ENCODE measurements around the gene PLXDC2.

PLXDC2 gene

DNA sequence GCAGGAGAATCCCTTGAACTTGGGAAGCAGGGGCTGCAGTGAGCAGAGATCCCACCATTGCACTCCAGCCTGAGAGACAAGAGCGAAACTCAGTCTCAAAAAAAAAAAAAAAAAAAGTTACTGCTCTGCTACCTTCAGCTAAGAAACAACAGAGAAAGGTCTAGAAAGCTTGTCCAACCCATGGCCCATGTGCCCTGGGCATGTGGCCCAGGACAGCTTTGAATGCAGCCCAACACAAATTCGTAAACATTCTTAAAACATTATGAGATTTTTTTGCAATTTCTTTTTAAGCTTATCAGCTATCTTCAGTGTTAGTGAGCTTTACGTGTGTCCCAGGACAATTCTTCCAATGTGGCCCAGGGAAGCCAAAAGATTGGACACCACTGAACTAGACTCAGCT, 22.9 kb downstream of the PLXDC2 start (continued):
- TF ChIP-seq, protein P1, sequence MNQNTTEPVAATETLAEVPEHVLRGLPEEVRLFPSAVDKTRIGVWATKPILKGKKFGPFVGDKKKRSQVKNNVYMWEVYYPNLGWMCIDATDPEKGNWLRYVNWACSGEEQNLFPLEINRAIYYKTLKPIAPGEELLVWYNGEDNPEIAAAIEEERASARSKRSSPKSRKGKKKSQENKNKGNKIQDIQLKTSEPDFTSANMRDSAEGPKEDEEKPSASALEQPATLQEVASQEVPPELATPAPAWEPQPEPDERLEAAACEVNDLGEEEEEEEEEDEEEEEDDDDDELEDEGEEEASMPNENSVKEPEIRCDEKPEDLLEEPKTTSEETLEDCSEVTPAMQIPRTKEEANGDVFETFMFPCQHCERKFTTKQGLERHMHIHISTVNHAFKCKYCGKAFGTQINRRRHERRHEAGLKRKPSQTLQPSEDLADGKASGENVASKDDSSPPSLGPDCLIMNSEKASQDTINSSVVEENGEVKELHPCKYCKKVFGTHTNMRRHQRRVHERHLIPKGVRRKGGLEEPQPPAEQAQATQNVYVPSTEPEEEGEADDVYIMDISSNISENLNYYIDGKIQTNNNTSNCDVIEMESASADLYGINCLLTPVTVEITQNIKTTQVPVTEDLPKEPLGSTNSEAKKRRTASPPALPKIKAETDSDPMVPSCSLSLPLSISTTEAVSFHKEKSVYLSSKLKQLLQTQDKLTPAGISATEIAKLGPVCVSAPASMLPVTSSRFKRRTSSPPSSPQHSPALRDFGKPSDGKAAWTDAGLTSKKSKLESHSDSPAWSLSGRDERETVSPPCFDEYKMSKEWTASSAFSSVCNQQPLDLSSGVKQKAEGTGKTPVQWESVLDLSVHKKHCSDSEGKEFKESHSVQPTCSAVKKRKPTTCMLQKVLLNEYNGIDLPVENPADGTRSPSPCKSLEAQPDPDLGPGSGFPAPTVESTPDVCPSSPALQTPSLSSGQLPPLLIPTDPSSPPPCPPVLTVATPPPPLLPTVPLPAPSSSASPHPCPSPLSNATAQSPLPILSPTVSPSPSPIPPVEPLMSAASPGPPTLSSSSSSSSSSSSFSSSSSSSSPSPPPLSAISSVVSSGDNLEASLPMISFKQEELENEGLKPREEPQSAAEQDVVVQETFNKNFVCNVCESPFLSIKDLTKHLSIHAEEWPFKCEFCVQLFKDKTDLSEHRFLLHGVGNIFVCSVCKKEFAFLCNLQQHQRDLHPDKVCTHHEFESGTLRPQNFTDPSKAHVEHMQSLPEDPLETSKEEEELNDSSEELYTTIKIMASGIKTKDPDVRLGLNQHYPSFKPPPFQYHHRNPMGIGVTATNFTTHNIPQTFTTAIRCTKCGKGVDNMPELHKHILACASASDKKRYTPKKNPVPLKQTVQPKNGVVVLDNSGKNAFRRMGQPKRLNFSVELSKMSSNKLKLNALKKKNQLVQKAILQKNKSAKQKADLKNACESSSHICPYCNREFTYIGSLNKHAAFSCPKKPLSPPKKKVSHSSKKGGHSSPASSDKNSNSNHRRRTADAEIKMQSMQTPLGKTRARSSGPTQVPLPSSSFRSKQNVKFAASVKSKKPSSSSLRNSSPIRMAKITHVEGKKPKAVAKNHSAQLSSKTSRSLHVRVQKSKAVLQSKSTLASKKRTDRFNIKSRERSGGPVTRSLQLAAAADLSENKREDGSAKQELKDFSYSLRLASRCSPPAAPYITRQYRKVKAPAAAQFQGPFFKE (tag by site-specific recombination; IDR thresholded peaks at IDR 0.05; ENCODE audit: borderline replicate concordance), result no peak
- TF ChIP-seq, protein P2, sequence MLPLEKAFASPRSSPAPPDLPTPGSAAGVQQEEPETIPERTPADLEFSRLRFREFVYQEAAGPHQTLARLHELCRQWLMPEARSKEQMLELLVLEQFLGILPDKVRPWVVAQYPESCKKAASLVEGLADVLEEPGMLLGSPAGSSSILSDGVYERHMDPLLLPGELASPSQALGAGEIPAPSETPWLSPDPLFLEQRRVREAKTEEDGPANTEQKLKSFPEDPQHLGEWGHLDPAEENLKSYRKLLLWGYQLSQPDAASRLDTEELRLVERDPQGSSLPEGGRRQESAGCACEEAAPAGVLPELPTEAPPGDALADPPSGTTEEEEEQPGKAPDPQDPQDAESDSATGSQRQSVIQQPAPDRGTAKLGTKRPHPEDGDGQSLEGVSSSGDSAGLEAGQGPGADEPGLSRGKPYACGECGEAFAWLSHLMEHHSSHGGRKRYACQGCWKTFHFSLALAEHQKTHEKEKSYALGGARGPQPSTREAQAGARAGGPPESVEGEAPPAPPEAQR (tag by site-specific recombination; IDR thresholded peaks at IDR 0.05), result no peak
- TF ChIP-seq FEZF1 (tag by site-specific recombination; IDR thresholded peaks at IDR 0.05), result no peak
- TF ChIP-seq KLF1 (tag by site-specific recombination; IDR thresholded peaks at IDR 0.05), result no peak
- no peak for TF ChIP-seq ZNF76 (tag by site-specific recombination; IDR thresholded peaks at IDR 0.05; ENCODE audit: borderline replicate concordance, low read depth)
- no peak for TF ChIP-seq ZNF621 (tag by site-specific recombination; IDR thresholded peaks at IDR 0.05)
- TF ChIP-seq, protein P3, sequence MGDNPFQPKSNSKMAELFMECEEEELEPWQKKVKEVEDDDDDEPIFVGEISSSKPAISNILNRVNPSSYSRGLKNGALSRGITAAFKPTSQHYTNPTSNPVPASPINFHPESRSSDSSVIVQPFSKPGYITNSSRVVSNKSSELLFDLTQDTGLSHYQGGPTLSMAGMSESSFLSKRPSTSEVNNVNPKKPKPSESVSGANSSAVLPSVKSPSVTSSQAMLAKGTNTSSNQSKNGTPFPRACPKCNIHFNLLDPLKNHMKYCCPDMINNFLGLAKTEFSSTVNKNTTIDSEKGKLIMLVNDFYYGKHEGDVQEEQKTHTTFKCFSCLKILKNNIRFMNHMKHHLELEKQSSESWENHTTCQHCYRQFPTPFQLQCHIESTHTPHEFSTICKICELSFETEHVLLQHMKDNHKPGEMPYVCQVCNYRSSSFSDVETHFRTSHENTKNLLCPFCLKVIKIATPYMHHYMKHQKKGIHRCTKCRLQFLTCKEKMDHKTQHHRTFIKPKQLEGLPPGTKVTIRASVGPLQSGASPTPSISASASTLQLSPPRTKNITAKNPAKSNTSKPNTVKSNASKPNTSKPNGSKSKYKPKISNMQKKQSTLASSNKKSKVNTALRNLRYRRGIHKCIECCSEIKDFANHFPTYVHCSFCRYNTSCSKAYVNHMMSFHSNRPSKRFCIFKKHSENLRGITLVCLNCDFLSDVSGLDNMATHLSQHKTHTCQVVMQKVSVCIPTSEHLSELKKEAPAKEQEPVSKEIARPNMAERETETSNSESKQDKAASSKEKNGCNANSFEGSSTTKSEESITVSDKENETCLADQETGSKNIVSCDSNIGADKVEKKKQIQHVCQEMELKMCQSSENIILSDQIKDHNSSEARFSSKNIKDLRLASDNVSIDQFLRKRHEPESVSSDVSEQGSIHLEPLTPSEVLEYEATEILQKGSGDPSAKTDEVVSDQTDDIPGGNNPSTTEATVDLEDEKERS (tag by site-specific recombination; IDR thresholded peaks at IDR 0.05), result no peak
- no peak for TF ChIP-seq EGR2 (tag by site-specific recombination; IDR thresholded peaks at IDR 0.05; ENCODE audit: low read depth)
- no peak for TF ChIP-seq ZSCAN30 (tag by site-specific recombination; IDR thresholded peaks at IDR 0.05)
- no peak for TF ChIP-seq ZNF2 (tag by site-specific recombination; IDR thresholded peaks at IDR 0.05)
- TF ChIP-seq ZNF530 (tag by site-specific recombination; IDR thresholded peaks at IDR 0.05; ENCODE audit: low read depth), result no peak

DNA sequence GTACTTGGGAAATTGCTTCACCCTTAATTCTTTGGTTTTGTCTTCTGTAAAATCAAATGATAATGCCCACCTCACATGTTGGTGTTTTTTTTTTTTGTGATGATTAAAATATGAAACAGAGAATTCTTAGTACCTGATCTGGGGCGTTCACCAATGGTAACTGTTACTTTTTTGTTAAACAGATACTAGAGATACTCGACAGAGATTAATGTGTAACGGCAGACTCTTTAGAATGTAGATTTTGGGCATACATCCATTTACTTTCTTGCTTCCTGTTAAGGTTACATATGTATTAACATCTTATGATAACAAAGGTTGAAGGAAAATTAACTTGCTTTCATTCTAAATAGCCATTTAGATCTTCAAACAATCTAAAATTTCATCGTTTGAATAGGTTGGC, 23.3 kb downstream of the PLXDC2 start:
- ChIA-PET POLR2A (no interaction called here), CTCF (interaction anchor here (0.6 to 0.7 kb wide), 2 partner anchors 28 to 341 kb away, joined by 3 read pairs; no protein-coding TSS in a partner anchor)
- Histone ChIP-seq H3K36me3 (ENCODE audit: control insufficient read depth in 2 of 2, insufficient read depth in 1 of 2, low read length in 2 of 2) (no peaks in the 10 kb centered on the region), H3K4me1 (ENCODE audit: control insufficient read depth, insufficient read depth, low read length) (peaks cover 19% of the 10 kb centered on the region), H3K4me3 (ENCODE audit: low read depth, low read length) (no peak overlapping the region), H3K27ac (ENCODE audit: extremely low read depth, low read depth, low read length) (no peak overlapping the region), H3K9me3 (ENCODE audit: control insufficient read depth, insufficient read depth, low read depth, low read length) (no peaks in the 10 kb centered on the region)
- TF ChIP-seq ZNF624 (tag by site-specific recombination; IDR thresholded peaks at IDR 0.05) (no peak), ZNF23 (tag by site-specific recombination; IDR thresholded peaks at IDR 0.05; ENCODE audit: borderline replicate concordance) (no peak), ZNF76 (tag by site-specific recombination; IDR thresholded peaks at IDR 0.05; ENCODE audit: borderline replicate concordance, low read depth) (no peak), ZNF146 (tag by site-specific recombination; IDR thresholded peaks at IDR 0.05) (no peak), ZNF558 (tag by site-specific recombination; IDR thresholded peaks at IDR 0.05) (no peak), ZNF221 (tag by site-specific recombination; IDR thresholded peaks at IDR 0.05; ENCODE audit: borderline replicate concordance) (no peak), ZNF155 (tag by site-specific recombination; IDR thresholded peaks at IDR 0.05) (no peak), ZNF24 (tag by site-specific recombination; IDR thresholded peaks at IDR 0.05) (no peak), ZFP41 (tag by site-specific recombination; IDR thresholded peaks at IDR 0.05; ENCODE audit: borderline replicate concordance) (no peak), MZF1 (tag by site-specific recombination; IDR thresholded peaks at IDR 0.05; ENCODE audit: borderline replicate concordance) (no peak)
- TF ChIP-seq, protein P4, sequence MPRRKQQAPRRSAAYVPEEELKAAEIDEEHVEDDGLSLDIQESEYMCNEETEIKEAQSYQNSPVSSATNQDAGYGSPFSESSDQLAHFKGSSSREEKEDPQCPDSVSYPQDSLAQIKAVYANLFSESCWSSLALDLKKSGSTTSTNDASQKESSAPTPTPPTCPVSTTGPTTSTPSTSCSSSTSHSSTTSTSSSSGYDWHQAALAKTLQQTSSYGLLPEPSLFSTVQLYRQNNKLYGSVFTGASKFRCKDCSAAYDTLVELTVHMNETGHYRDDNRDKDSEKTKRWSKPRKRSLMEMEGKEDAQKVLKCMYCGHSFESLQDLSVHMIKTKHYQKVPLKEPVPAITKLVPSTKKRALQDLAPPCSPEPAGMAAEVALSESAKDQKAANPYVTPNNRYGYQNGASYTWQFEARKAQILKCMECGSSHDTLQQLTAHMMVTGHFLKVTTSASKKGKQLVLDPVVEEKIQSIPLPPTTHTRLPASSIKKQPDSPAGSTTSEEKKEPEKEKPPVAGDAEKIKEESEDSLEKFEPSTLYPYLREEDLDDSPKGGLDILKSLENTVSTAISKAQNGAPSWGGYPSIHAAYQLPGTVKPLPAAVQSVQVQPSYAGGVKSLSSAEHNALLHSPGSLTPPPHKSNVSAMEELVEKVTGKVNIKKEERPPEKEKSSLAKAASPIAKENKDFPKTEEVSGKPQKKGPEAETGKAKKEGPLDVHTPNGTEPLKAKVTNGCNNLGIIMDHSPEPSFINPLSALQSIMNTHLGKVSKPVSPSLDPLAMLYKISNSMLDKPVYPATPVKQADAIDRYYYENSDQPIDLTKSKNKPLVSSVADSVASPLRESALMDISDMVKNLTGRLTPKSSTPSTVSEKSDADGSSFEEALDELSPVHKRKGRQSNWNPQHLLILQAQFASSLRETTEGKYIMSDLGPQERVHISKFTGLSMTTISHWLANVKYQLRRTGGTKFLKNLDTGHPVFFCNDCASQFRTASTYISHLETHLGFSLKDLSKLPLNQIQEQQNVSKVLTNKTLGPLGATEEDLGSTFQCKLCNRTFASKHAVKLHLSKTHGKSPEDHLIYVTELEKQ (tag by site-specific recombination; IDR thresholded peaks at IDR 0.05; ENCODE audit: borderline replicate concordance), result no peak
- TF ChIP-seq, protein P5, sequence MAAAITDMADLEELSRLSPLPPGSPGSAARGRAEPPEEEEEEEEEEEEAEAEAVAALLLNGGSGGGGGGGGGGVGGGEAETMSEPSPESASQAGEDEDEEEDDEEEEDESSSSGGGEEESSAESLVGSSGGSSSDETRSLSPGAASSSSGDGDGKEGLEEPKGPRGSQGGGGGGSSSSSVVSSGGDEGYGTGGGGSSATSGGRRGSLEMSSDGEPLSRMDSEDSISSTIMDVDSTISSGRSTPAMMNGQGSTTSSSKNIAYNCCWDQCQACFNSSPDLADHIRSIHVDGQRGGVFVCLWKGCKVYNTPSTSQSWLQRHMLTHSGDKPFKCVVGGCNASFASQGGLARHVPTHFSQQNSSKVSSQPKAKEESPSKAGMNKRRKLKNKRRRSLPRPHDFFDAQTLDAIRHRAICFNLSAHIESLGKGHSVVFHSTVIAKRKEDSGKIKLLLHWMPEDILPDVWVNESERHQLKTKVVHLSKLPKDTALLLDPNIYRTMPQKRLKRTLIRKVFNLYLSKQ (tag by site-specific recombination; IDR thresholded peaks at IDR 0.05; ENCODE audit: borderline replicate concordance), result no peak
